HepG2 (cell line): ENCODE measurements around the gene SENP5. TPM values are rescaled to one million over a fixed set of nuclear protein-coding genes. Genes with fewer than 3 reads are reported as not detected.

Experiments
- AKAP8 ChIP-seq: sonication (generic); formaldehyde crosslinking; IDR thresholded peaks from 2 replicates; pipeline ENCODE4 v1.5.1; 2020; ENCODE audit warnings: mild to moderate bottlenecking, missing genetic modification reagents
- ASH2L ChIP-seq: fragments of 300-600, 200-600 bp; sonication (generic); IDR thresholded peaks from 2 replicates; pipeline ENCODE4 v1.7.0; 2017; ENCODE audit warnings: low read depth, mild to moderate bottlenecking, moderate library complexity, mixed read lengths, low read length; ENCODE audit not compliant: insufficient read length
- ESRRA ChIP-seq: sonication (generic); formaldehyde crosslinking; IDR thresholded peaks from 2 replicates; pipeline ENCODE4 v1.5.1; 2020; ENCODE audit warnings: mild to moderate bottlenecking, low read depth, missing genetic modification reagents
- FOXC1 ChIP-seq: sonication (generic); formaldehyde crosslinking; IDR thresholded peaks from 2 replicates; pipeline ENCODE4 v1.8.0; 2022; ENCODE audit warnings: mild to moderate bottlenecking, missing genetic modification reagents, borderline replicate concordance
- FOXP1 ChIP-seq, 2 experiments: fragments of 450-650 bp in 1 of 2; IDR thresholded peaks; 2 replicates each; pipeline ENCODE4 v1.6.1; 2017 to 2018; ENCODE audit warnings: antibody characterized with exemption in 1 of 2
- GLI4 ChIP-seq: sonication (generic); formaldehyde crosslinking; IDR thresholded peaks from 2 replicates; pipeline ENCODE4 v1.5.1; 2020; ENCODE audit warnings: missing genetic modification reagents, mild to moderate bottlenecking, moderate library complexity, borderline replicate concordance
- KDM6A ChIP-seq: IDR thresholded peaks from 2 replicates; pipeline ENCODE4 v1.6.1; 2016; ENCODE audit warnings: low read depth
- NCOA2 ChIP-seq: sonication (generic); formaldehyde crosslinking; IDR thresholded peaks from 2 replicates; pipeline ENCODE4 v1.8.0; 2022; ENCODE audit warnings: inconsistent platforms
- NFYC ChIP-seq: IDR thresholded peaks from 2 replicates; pipeline ENCODE4 v1.6.1; 2016; ENCODE audit warnings: missing genetic modification reagents, missing compliant biosample characterization
- NR2F2 ChIP-seq: IDR thresholded peaks from 2 replicates; pipeline ENCODE4 v1.6.1; 2012; ENCODE audit warnings: low read depth, inconsistent platforms, borderline replicate concordance
- PAWR ChIP-seq: sonication (generic); formaldehyde crosslinking; IDR thresholded peaks from 2 replicates; pipeline ENCODE4 v1.4.0; 2020; ENCODE audit warnings: missing genetic modification reagents, mild to moderate bottlenecking, borderline replicate concordance
- POLR2A ChIP-seq, 2 experiments: IDR thresholded peaks; 2 replicates each; pipeline ENCODE4 v1.6.1; 2011; ENCODE audit warnings: low read depth in 2 of 2, low read length in 2 of 2, mild to moderate bottlenecking in 1 of 2, moderate library complexity in 1 of 2; ENCODE audit not compliant: insufficient read depth in 1 of 2
- RBFOX2 ChIP-seq: fragments of 200-400 bp; formaldehyde crosslinking; IDR thresholded peaks from 2 replicates; pipeline ENCODE4 v1.6.1; 2017; ENCODE audit warnings: low read depth, mild to moderate bottlenecking, low read length
- TEAD3 ChIP-seq: optimal IDR thresholded peaks from 2 replicates; pipeline ENCODE3; 2016; ENCODE audit warnings: borderline replicate concordance
- ZNF33A ChIP-seq: sonication (generic); formaldehyde crosslinking; IDR thresholded peaks from 2 replicates; pipeline ENCODE4 v1.5.1; 2020; ENCODE audit warnings: missing genetic modification reagents, mild to moderate bottlenecking, moderate library complexity, borderline replicate concordance
- ZNF343 ChIP-seq: sonication (generic); formaldehyde crosslinking; IDR thresholded peaks from 2 replicates; pipeline ENCODE4 v1.4.0; 2020; ENCODE audit warnings: mild to moderate bottlenecking, missing genetic modification reagents
- ZNF614 ChIP-seq: IDR thresholded peaks from 2 replicates; pipeline ENCODE4 v1.6.1; 2018; ENCODE audit warnings: missing biosample characterization, missing genetic modification reagents, inconsistent platforms, borderline replicate concordance
- ZNF616 ChIP-seq: sonication (generic); formaldehyde crosslinking; IDR thresholded peaks from 2 replicates; pipeline ENCODE4 v1.5.0; 2020; ENCODE audit warnings: low read depth, mild to moderate bottlenecking, missing genetic modification reagents
- ZNF777 ChIP-seq: sonication (generic); formaldehyde crosslinking; IDR thresholded peaks from 2 replicates; pipeline ENCODE4 v1.4.0; 2020; ENCODE audit warnings: missing genetic modification reagents
- polyA plus RNA-seq, 8 experiments: library from polyadenylated mRNA; depleted of rRNA in 3 of 8; stranded (reverse) in 7 of 8; unstranded in 1 of 8; fragments of >200 nt; fragmentation: Illumina TruSeq in 4 of 8; extraction: Trizol in 4 of 8; gene quantifications; 2 replicates each; pipeline versions ENCODE4 v1.2.1 to v1.2.3, GENCODE V29; 2011 to 2016; ENCODE audit warnings: low read depth in 4 of 8, missing spikeins in 1 of 8, mixed read lengths in 1 of 8; ENCODE audit not compliant: insufficient read depth in 1 of 8
- total RNA-seq, 5 experiments: library from RNA; depleted of rRNA; stranded (reverse); fragments of >200 nt; fragmentation: Illumina TruSeq; extraction: Trizol; gene quantifications; 2 replicates each; pipeline ENCODE4 v1.2.3, GENCODE V29; 2016; ENCODE audit warnings: low read depth in 1 of 5
- TF ChIP-seq, protein P1 (sequence below), 2 experiments: sonication (generic) in 1 of 2; formaldehyde crosslinking in 1 of 2; IDR thresholded peaks; 2 replicates each; pipeline versions ENCODE4 v1.6.1 to v1.9.0; 2014 to 2022; ENCODE audit warnings: antibody characterized with exemption in 1 of 2, borderline replicate concordance in 1 of 2, inconsistent platforms in 1 of 2, low read depth in 1 of 2, missing genetic modification reagents in 1 of 2
- TF ChIP-seq, protein P2 (sequence below): sonication (generic); formaldehyde crosslinking; IDR thresholded peaks from 2 replicates; pipeline ENCODE4 v1.5.0; 2020; ENCODE audit warnings: missing genetic modification reagents
- TF ChIP-seq, protein P3 (sequence below): sonication (generic); formaldehyde crosslinking; IDR thresholded peaks from 2 replicates; pipeline ENCODE4 v1.4.0; 2020; ENCODE audit warnings: mild to moderate bottlenecking, missing genetic modification reagents

The SENP5 gene
- total and polyA plus RNA-seq, 2 of the 13 experiments (the other 11 are each of a cell fraction or from before 2014, with no cell fraction given): 17.6 to 30.9 TPM

DNA sequence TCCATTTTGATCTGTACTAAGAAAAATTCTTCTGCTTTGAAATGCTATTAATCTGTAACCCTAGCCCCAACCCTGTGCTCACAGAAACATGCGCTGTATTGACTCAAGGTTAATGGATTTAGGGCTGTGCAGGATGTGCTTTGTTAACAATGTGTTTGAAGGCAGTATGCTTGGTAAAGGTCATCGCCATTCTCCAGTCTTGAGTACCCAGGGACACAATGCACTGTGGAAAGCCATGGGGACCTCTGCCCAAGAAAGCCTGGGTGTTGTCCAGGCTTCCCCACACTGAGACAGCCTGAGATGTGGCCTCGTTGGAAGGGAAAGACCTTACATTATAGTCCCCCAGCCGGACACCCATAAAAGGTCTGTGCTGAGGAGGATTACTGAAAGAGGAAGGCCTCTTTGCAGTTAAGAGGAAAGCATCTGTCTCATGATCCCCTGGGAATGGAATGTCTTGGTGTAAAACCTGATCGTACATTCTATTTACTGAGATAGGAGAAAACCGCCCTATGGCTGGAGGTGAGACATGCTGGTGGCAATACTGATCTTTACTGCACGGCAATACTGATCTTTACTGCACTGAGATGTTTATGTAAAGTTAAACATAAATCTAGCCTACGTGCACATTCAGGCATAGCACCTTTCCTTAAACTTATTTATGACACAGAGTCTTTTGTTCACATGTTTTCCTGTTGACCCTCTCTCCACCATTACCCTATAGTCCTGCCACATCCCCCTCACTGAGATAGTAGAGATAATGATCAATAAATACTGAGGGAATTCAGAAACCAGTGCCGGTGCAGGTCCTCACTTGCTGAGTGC, 94.6 kb downstream of the SENP5 start (continued):
- TF ChIP-seq RBFOX2 (peak; percentile 84), ASH2L (peak; percentile 24), ZNF343 (CRISPR knock-in tag) (0 out of 2 replicates have a peak, but pooled peaks have one; percentile 37), GLI4 (CRISPR knock-in tag) (no peak), ZNF33A (0 out of 2 replicates have a peak, but pooled peaks have one; percentile 27), ZNF777 (CRISPR knock-in tag) (no peak), KDM6A (CRISPR knock-in tag) (peak; percentile 63; the same call in 1 of the 2 replicates), TEAD3 (CRISPR knock-in tag) (peak; percentile 85), POLR2A (IDR thresholded peaks at IDR 0.05; ENCODE audit: insufficient read depth in 1 of 2, low read depth in 2 of 2, low read length in 2 of 2) (peak in 1 of 2 experiments; percentile 44; a peak in 1 of 4 replicates), FOXC1 (CRISPR knock-in tag) (no peak), AKAP8 (CRISPR knock-in tag) (peak; percentile 86), ZNF614 (CRISPR knock-in tag) (peak; percentile 72), FOXP1 (IDR thresholded peaks at IDR 0.05) (no peak), FOXP1 (CRISPR knock-in tag; IDR thresholded peaks at IDR 0.05) (peak; percentile 77), NCOA2 (CRISPR knock-in tag) (peak; percentile 77), ESRRA (CRISPR knock-in tag) (peak; percentile 66; the same call in 1 of the 2 replicates), ZNF616 (CRISPR knock-in tag) (peak; percentile 83; the same call in 1 of the 2 replicates), PAWR (no peak), NR2F2 (peak; percentile 78), NFYC (CRISPR knock-in tag) (peak; percentile 12; the same call in 1 of the 2 replicates)
- TF ChIP-seq, protein P1, sequence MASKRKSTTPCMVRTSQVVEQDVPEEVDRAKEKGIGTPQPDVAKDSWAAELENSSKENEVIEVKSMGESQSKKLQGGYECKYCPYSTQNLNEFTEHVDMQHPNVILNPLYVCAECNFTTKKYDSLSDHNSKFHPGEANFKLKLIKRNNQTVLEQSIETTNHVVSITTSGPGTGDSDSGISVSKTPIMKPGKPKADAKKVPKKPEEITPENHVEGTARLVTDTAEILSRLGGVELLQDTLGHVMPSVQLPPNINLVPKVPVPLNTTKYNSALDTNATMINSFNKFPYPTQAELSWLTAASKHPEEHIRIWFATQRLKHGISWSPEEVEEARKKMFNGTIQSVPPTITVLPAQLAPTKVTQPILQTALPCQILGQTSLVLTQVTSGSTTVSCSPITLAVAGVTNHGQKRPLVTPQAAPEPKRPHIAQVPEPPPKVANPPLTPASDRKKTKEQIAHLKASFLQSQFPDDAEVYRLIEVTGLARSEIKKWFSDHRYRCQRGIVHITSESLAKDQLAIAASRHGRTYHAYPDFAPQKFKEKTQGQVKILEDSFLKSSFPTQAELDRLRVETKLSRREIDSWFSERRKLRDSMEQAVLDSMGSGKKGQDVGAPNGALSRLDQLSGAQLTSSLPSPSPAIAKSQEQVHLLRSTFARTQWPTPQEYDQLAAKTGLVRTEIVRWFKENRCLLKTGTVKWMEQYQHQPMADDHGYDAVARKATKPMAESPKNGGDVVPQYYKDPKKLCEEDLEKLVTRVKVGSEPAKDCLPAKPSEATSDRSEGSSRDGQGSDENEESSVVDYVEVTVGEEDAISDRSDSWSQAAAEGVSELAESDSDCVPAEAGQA (IDR thresholded peaks at IDR 0.05; ENCODE audit: low read depth): no peak
- TF ChIP-seq, protein P1 (CRISPR knock-in tag; IDR thresholded peaks at IDR 0.05; ENCODE audit: borderline replicate concordance): no peak
- TF ChIP-seq, protein P2, sequence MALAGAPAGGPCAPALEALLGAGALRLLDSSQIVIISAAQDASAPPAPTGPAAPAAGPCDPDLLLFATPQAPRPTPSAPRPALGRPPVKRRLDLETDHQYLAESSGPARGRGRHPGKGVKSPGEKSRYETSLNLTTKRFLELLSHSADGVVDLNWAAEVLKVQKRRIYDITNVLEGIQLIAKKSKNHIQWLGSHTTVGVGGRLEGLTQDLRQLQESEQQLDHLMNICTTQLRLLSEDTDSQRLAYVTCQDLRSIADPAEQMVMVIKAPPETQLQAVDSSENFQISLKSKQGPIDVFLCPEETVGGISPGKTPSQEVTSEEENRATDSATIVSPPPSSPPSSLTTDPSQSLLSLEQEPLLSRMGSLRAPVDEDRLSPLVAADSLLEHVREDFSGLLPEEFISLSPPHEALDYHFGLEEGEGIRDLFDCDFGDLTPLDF (CRISPR knock-in tag): no peak
- TF ChIP-seq, protein P3, sequence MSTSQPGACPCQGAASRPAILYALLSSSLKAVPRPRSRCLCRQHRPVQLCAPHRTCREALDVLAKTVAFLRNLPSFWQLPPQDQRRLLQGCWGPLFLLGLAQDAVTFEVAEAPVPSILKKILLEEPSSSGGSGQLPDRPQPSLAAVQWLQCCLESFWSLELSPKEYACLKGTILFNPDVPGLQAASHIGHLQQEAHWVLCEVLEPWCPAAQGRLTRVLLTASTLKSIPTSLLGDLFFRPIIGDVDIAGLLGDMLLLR: no peak
